GM18907 (cell line): ENCODE measurements around the gene SULT4A1.

Experiments
- ATAC-seq: cut with Tn5 transposase; IDR thresholded peaks from one replicate; pipeline ENCODE4 v1.9.1; 2021; ENCODE audit warnings: mild to moderate bottlenecking, moderate library complexity; ENCODE audit not compliant: unreplicated experiment

The SULT4A1 gene

GRCh38 chr22:43828998-43829782 is 33.1 kb downstream of the SULT4A1 start:
- ATAC-seq: no peak

GRCh38 chr22:43828725-43828997 is 33.7 kb downstream of the SULT4A1 start:
- no peak for ATAC-seq

GRCh38 chr22:43827926-43828724 is 34.2 kb downstream of the SULT4A1 start:
- ATAC-seq: no peak

GRCh38 chr22:43827003-43827735 is 35.1 kb downstream of the SULT4A1 start:
- ATAC-seq: no peak

GRCh38 chr22:43826142-43827002 is 35.9 kb downstream of the SULT4A1 start:
- no peak for ATAC-seq

- no peak for ATAC-seq
Measured at GRCh38 chr22:43825651-43826050, 36.7 kb downstream of the SULT4A1 start.

- ATAC-seq: no peak
Measured at GRCh38 chr22:43824724-43825420, 37.4 kb downstream of the SULT4A1 start.

GRCh38 chr22:43823911-43824665 is 38.2 kb downstream of the SULT4A1 start:
- ATAC-seq: no peak

GRCh38 chr22:43823353-43823908 is 38.9 kb downstream of the SULT4A1 start:
- ATAC-seq: no peak

- no peak for ATAC-seq
Measured at GRCh38 chr22:43821606-43822425, 40.5 kb downstream of the SULT4A1 start.

GRCh38 chr22:43820651-43821305 is 41.5 kb downstream of the SULT4A1 start:
- no peak for ATAC-seq

GRCh38 chr22:43819931-43820640 is 42.2 kb downstream of the SULT4A1 start:
- ATAC-seq: no peak

- ATAC-seq: no peak
Measured at GRCh38 chr22:43819421-43819921, 42.8 kb downstream of the SULT4A1 start.

GRCh38 chr22:43818981-43819380 is 43.3 kb downstream of the SULT4A1 start:
- no peak for ATAC-seq

- ATAC-seq: no peak
Measured at GRCh38 chr22:43817402-43817801, 44.9 kb downstream of the SULT4A1 start.

GRCh38 chr22:43814264-43814663 is 48.0 kb downstream of the SULT4A1 start:
- ATAC-seq: no peak

GRCh38 chr22:43812890-43813289 is 49.4 kb downstream of the SULT4A1 start:
- ATAC-seq: no peak
